Lower lobe of right lung (tissue), 2 donors: ENCODE data around the gene SEC61A2. TPM values are rescaled to one million over a fixed set of nuclear protein-coding genes. Genes with fewer than 3 reads are reported as not detected.
A peak's percentile ranks its signal among the peaks of the same experiment; 100 is the strongest.

ENCODE experiments used
- ATAC-seq, 2 donors: fragments of 200-7000 bp; cut with Tn5 transposase; one replicate each; pipeline ENCODE4 v1.9.1; 2020 to 2022; ENCODE audit warnings: mild to moderate bottlenecking in 2 of 2, moderate library complexity in 2 of 2
- DNase-seq: peaks from one replicate; pipeline ENCODE4 v3.0.0-alpha.2; 2020
- H3K27ac ChIP-seq: fragments of 200-600 bp; one replicate; pipeline ENCODE4 v1.8.0; 2022
- H3K27me3 ChIP-seq: fragments of 200-600 bp; one replicate; pipeline ENCODE4 v1.8.0; 2022; ENCODE audit warnings: low read depth
- H3K36me3 ChIP-seq: fragments of 200-600 bp; one replicate; pipeline ENCODE4 v1.8.0; 2022; ENCODE audit warnings: mild to moderate bottlenecking
- H3K4me1 ChIP-seq: fragments of 200-600 bp; one replicate; pipeline ENCODE4 v1.8.0; 2022
- H3K4me3 ChIP-seq: fragments of 200-600 bp; one replicate; pipeline ENCODE4 v1.8.0; 2022; ENCODE audit warnings: mild to moderate bottlenecking
- H3K9me3 ChIP-seq: fragments of 200-600 bp; one replicate; pipeline ENCODE4 v1.8.0; 2022
- CTCF ChIP-seq: fragments of 200-600 bp; IDR thresholded peaks from one replicate; pipeline ENCODE4 v1.8.0; 2022; ENCODE audit warnings: antibody characterized with exemption, mild to moderate bottlenecking
- intact Hi-C: fragments of 100-400 bp; cut with DNase I; formaldehyde crosslinking; loops from one replicate; pipeline ENCODE4 v1.11.0; 2022
- total RNA-seq: library from RNA; stranded (reverse); fragmentation: NEBNext Ultra II Directional; extraction: Animal tissue kit (Norgen Biotek cat#: 25700); gene quantifications from one replicate; pipeline ENCODE4 v1.2.1, GENCODE V29; 2021
- donor health status: DM: no; HTN: yes; CAD: no; lungs with severe emphysema.

SEC61A2 gene
- total RNA-seq, 1 donor from 2014 or later, result 5.3 TPM

GRCh38 chr10:12177642-12178041 is 48.2 kb downstream of the SEC61A2 start:
- TF ChIP-seq CTCF, result no peak
- Histone ChIP-seq H3K4me1 (no peaks in the 10 kb centered on the region), H3K27ac (no peak overlapping the region), H3K9me3 (no peaks in the 10 kb centered on the region), H3K27me3 (no peaks in the 10 kb centered on the region), H3K4me3 (no peak overlapping the region), H3K36me3 (peaks cover 93% of the 10 kb centered on the region)
- intact Hi-C loops, result no loop called here
- ATAC-seq (no peak), DNase-seq (no peak)

DNA sequence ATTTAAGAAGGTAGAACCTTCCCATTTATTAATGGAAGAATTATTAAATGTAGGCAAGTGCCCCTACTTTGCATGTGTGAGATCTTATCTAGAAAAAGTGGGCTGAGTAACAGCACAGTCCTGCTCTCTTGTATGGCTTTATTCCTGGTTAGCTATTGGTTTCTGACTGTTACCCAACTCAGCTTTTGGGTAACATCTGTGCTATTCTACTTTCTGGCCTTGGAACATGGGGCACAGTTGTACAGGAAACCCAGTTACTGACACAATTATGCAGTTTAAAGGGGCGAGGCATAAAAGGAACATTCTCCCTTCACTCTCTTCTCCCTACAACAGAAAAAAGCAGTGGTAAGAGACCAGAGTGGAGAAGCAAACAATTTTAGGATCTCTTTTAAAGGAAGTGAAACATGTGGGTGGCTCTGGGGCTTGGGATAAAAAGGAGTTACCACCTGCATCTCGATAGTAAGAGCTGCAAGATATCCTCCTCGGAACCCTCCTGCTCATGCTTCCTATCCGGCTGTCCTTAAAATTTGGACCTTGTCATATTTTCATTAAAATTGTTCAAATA is 50.2 kb downstream of the SEC61A2 start:
- no peak for DNase-seq
- Histone ChIP-seq H3K36me3 (peaks cover 93% of the 10 kb centered on the region), H3K27ac (no peak overlapping the region), H3K4me1 (no peaks in the 10 kb centered on the region), H3K4me3 (no peak overlapping the region), H3K27me3 (no peaks in the 10 kb centered on the region), H3K9me3 (no peaks in the 10 kb centered on the region)
- no peak for TF ChIP-seq CTCF
- no peak for ATAC-seq
- intact Hi-C loops, result no loop called here

GRCh38 chr10:12180221-12180974 is 50.9 kb downstream of the SEC61A2 start:
- no peak overlapping the region for H3K27ac ChIP-seq
- peaks cover 93% of the 10 kb centered on the region for H3K36me3 ChIP-seq
- no peak for ATAC-seq
- no peaks in the 10 kb centered on the region for H3K27me3 ChIP-seq
- H3K4me3 ChIP-seq, result no peak overlapping the region
- intact Hi-C loops, result no loop called here
- H3K4me1 ChIP-seq, result no peaks in the 10 kb centered on the region
- H3K9me3 ChIP-seq, result no peaks in the 10 kb centered on the region
- TF ChIP-seq CTCF, result no peak
- DNase-seq, result no peak

DNA sequence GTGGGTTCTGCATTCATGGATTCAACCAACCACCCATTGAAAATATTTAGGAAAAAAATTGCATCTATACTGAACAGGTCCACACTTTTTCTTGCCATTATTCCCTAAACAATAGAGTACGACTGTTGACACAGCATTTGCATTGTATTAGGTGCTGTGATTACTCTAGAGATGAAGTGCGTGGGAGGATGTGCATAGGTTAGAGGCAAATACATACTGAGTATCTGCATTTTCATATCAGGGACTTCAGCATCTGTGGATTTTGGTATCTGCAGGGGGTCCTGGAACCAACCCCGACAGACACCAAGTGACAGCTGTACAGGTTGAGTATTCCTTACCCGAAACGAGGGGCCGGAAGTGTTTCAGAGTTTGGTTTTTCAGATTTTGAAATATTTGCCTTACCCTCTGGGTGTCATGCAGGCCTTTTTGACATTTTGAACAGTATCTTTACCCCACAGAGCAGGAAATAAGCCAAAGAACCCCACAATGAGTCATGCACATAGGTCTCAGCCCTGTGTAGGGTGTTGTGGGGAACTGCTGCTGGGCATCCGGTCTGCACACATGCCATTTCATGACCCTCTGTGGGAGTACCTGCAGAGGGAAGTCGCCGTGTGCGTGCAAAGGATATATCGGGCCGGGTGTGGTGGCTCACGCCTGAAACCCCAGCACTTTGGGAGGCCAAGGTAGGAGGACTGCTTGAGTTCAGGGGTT is 51.7 kb downstream of the SEC61A2 start:
- H3K9me3 ChIP-seq, result no peaks in the 10 kb centered on the region
- DNase-seq (peak; percentile 51), ATAC-seq (peak; percentile 62 to 89)
- no peaks in the 10 kb centered on the region for H3K4me1 ChIP-seq
- H3K36me3 ChIP-seq, result peaks cover 93% of the 10 kb centered on the region
- no peaks in the 10 kb centered on the region for H3K27me3 ChIP-seq
- TF ChIP-seq CTCF, result no peak
- no peak overlapping the region for H3K27ac ChIP-seq
- H3K4me3 ChIP-seq, result no peak overlapping the region
- intact Hi-C loops, result no loop called here

GRCh38 chr10:12184165-12184564 is 54.7 kb downstream of the SEC61A2 start:
- Histone ChIP-seq H3K4me1 (no peaks in the 10 kb centered on the region), H3K4me3 (no peak overlapping the region), H3K27me3 (no peaks in the 10 kb centered on the region), H3K36me3 (peaks cover 79% of the 10 kb centered on the region), H3K9me3 (no peaks in the 10 kb centered on the region), H3K27ac (no peak overlapping the region)
- DNase-seq, result no peak
- no peak for TF ChIP-seq CTCF
- intact Hi-C loops, result no loop called here
- no peak for ATAC-seq
